Endothelial cell of umbilical vein (primary cell): Measurements from ENCODE around the gene SMC1B. TPM values are rescaled to one million over a fixed set of nuclear protein-coding genes. Genes with fewer than 3 reads are reported as not detected.

Experiments
- BruUV-seq: library from RNA; stranded (reverse); fragments of 400-500 nt; replicated peaks from 2 replicates; lab custom pipeline; 2021; lab: Mats Ljungman, UMichigan
- CTCF ChIA-PET: fragments of 300-600, 350-600 bp; sonication (Branson Sonifier 250); formaldehyde crosslinking; loops from one replicate; lab custom pipeline; 2021; ENCODE audit warnings: antibody characterized with exemption, inconsistent platforms; lab: Charles Lee
- POLR2A ChIA-PET: fragments of 300-600, 350-600 bp; sonication (Branson Sonifier 250); formaldehyde crosslinking; loops from one replicate; lab custom pipeline; 2021; ENCODE audit warnings: antibody characterized with exemption, inconsistent platforms; lab: Charles Lee
- DNase-seq: peaks from one replicate; pipeline ENCODE4 v3.0.0-alpha.2; 2011; ENCODE audit warnings: low read depth, low spot score
- FAIRE-seq: peaks from 2 replicates; lab custom pipeline; 2011; peaks lifted over from hg19 to GRCh38; lab: Jason Lieb, UNC
- H2AFZ ChIP-seq: 2 replicates; pipeline ENCODE4 v1.6.0; 2012; ENCODE audit warnings: low read depth, low read length, control low read depth, inconsistent platforms
- H3K27ac ChIP-seq: 2 replicates; pipeline ENCODE4 v1.5.1; 2011; ENCODE audit warnings: low read depth, mild to moderate bottlenecking, control low read depth, low read length, moderate library complexity; ENCODE audit not compliant: insufficient read depth
- H3K27me3 ChIP-seq, 2 experiments: 2 replicates each; pipeline versions ENCODE4 v1.6.0 to v1.6.1; 2011; ENCODE audit warnings: low read length in 2 of 2, mixed read lengths in 1 of 2; ENCODE audit not compliant: control insufficient read depth in 2 of 2, insufficient read depth in 2 of 2
- H3K36me3 ChIP-seq, 2 experiments: 2 replicates in 1 of 2; 3 replicates in 1 of 2; pipeline ENCODE4 v1.5.1; 2011; ENCODE audit warnings: low read length in 2 of 2, mild to moderate bottlenecking in 1 of 2, moderate library complexity in 1 of 2; ENCODE audit not compliant: control insufficient read depth in 2 of 2, insufficient read depth in 2 of 2; ENCODE audit errors: extremely low read depth in 1 of 2
- H3K4me1 ChIP-seq: 3 replicates; pipeline ENCODE4 v1.5.1; 2011; ENCODE audit warnings: mild to moderate bottlenecking, low read length; ENCODE audit not compliant: control insufficient read depth, insufficient read depth; ENCODE audit errors: extremely low read depth
- H3K4me2 ChIP-seq: 2 replicates; pipeline ENCODE4 v1.6.1; 2011; ENCODE audit warnings: low read length, control low read depth, mixed read lengths; ENCODE audit not compliant: insufficient read depth
- H3K4me3 ChIP-seq, 3 experiments: fragments of 200-600 bp in 1 of 3; sonication (generic), shearing (Covaris generic) in 1 of 3; replicated peaks in 1 of 3; 2 replicates each; pipeline ENCODE4 v1.5.1; 2011 to 2016; ENCODE audit warnings: control low read depth in 3 of 3, low read length in 3 of 3, mild to moderate bottlenecking in 2 of 3, inconsistent platforms in 1 of 3, low read depth in 1 of 3, moderate library complexity in 1 of 3; ENCODE audit not compliant: insufficient read depth in 1 of 3
- H3K79me2 ChIP-seq: 2 replicates; pipeline ENCODE4 v1.6.0; 2012; ENCODE audit warnings: low read length, inconsistent platforms; ENCODE audit not compliant: control insufficient read depth, insufficient read depth
- H3K9ac ChIP-seq: replicated peaks from 2 replicates; pipeline ENCODE3; 2011; ENCODE audit warnings: low read length, control low read depth; ENCODE audit not compliant: insufficient read depth; ENCODE audit errors: extremely low read depth
- H3K9me1 ChIP-seq: replicated peaks from 3 replicates; pipeline ENCODE4 v1.6.0; 2011; ENCODE audit warnings: mild to moderate bottlenecking, low read length; ENCODE audit not compliant: control insufficient read depth, insufficient read depth; ENCODE audit errors: extremely low read depth
- H3K9me3 ChIP-seq: replicated peaks from 2 replicates; pipeline ENCODE4 v1.5.1; 2012; ENCODE audit warnings: low read length, inconsistent platforms; ENCODE audit not compliant: control insufficient read depth, insufficient read depth
- H4K20me1 ChIP-seq: replicated peaks from 2 replicates; pipeline ENCODE3; 2011; ENCODE audit warnings: mild to moderate bottlenecking, low read length; ENCODE audit not compliant: control insufficient read depth, insufficient read depth; ENCODE audit errors: extremely low read depth
- EZH2 ChIP-seq: IDR thresholded peaks from 2 replicates; pipeline ENCODE4 v1.6.1; 2012; ENCODE audit warnings: borderline replicate concordance, low read depth, mild to moderate bottlenecking, moderate library complexity, low read length, inconsistent platforms; ENCODE audit not compliant: severe bottlenecking
- FOS ChIP-seq: IDR thresholded peaks from 2 replicates; pipeline ENCODE4 v1.6.1; 2011; ENCODE audit warnings: mild to moderate bottlenecking, low read length, moderate library complexity, borderline replicate concordance; ENCODE audit not compliant: insufficient read depth
- GATA2 ChIP-seq: IDR thresholded peaks from 2 replicates; pipeline ENCODE4 v1.7.0; 2011; ENCODE audit warnings: low read depth, mild to moderate bottlenecking, moderate library complexity, mixed read lengths, low read length; ENCODE audit not compliant: insufficient read length, insufficient read depth
- JUN ChIP-seq: IDR thresholded peaks from 2 replicates; pipeline ENCODE4 v1.6.1; 2011; ENCODE audit warnings: borderline replicate concordance, low read depth; ENCODE audit not compliant: insufficient read length, insufficient read depth
- MAX ChIP-seq: IDR thresholded peaks from 2 replicates; pipeline ENCODE4 v1.6.1; 2011; ENCODE audit not compliant: insufficient read depth, insufficient read length
- MYC ChIP-seq: IDR thresholded peaks from one replicate; pipeline ENCODE4 v1.6.1; 2011; ENCODE audit warnings: mild to moderate bottlenecking, low read depth, low read length
- POLR2A ChIP-seq: IDR thresholded peaks from 2 replicates; pipeline ENCODE4 v1.6.1; 2012; ENCODE audit warnings: low read depth, mild to moderate bottlenecking, control low read depth, low read length
- POLR2AphosphoS5 ChIP-seq: IDR thresholded peaks from 2 replicates; pipeline ENCODE4 v1.6.1; 2012; ENCODE audit warnings: low read depth, mild to moderate bottlenecking, control low read depth, low read length, moderate library complexity; ENCODE audit not compliant: insufficient read depth
- dilution Hi-C: fragments of 300-500 bp; cut with MboI; formaldehyde crosslinking; loops from one replicate; pipeline ENCODE4 v1.15.0; 2019; ENCODE audit warnings: low sequenced_read_pairs; ENCODE audit not compliant: extremely low pct_ligation_motif_present
- intact Hi-C: fragments of 100-400 bp; cut with micrococcal nuclease; formaldehyde crosslinking; loops from one replicate; pipeline ENCODE4 v1.10.0; 2022
- polyA plus RNA-seq, 4 experiments: library from polyadenylated mRNA; depleted of rRNA in 3 of 4; stranded (reverse) in 3 of 4; unstranded in 1 of 4; fragments of >200 nt; gene quantifications; 2 replicates each; pipeline versions ENCODE4 v1.2.1 to v1.2.3, GENCODE V29; 2011 to 2012; ENCODE audit warnings: missing spikeins in 1 of 4
- total RNA-seq: library from RNA; stranded (reverse); gene quantifications from 2 replicates; pipeline ENCODE4 v1.2.3, GENCODE V29; 2021
- TF ChIP-seq, protein P1 (sequence below), 2 donors: IDR thresholded peaks; 1 replicate in 1 of 2; 2 replicates in 1 of 2; pipeline ENCODE4 v1.5.1; 2011; ENCODE audit warnings: low read length in 2 of 2, mild to moderate bottlenecking in 2 of 2, moderate library complexity in 2 of 2, control low read depth in 1 of 2, inconsistent platforms in 1 of 2, low read depth in 1 of 2; ENCODE audit not compliant: insufficient read depth in 1 of 2; ENCODE audit errors: extremely low read depth in 1 of 2

SMC1B gene
- total and polyA plus RNA-seq, 2 donors (not counting 3 experiments of a cell fraction or from before 2014, with no cell fraction given), result 0.07 TPM; not detected in 1

DNA sequence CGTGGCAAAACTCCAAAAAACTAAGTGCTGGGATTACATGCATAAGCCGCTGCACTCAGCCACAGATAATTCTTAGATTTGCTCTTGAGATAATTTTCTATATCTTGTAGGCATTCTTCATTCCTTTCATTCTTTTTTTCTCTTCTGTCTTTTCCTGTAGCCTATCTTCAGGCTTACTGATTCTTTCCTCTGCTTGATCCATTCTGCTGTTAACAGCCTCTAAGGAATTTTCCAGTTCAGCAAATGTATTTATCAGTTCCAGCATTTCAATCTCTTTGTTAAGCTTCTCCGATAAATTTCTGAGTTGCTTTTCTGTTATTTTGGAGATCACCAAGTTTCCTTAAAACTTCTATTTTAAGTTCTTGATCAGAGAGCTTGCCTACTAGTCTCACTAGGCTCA is 46.7 kb downstream of the SMC1B start:
- Histone ChIP-seq H2AFZ (no peak overlapping the region), H3K27ac (no peak overlapping the region), H4K20me1 (no peaks in the 10 kb centered on the region), H3K27me3 (peaks cover 11 to 16% of the 10 kb centered on the region in 2 experiments), H3K79me2 (no peaks in the 10 kb centered on the region), H3K36me3 (no peaks in the 10 kb centered on the region), H3K9me1 (no peaks in the 10 kb centered on the region), H3K4me1 (no peaks in the 10 kb centered on the region), H3K4me2 (no peak overlapping the region), H3K4me3 (no peak overlapping the region), H3K9me3 (no peaks in the 10 kb centered on the region), H3K9ac (no peak overlapping the region)
- DNase-seq (no peak), FAIRE-seq (no peak)
- no peak for TF ChIP-seq POLR2AphosphoS5
- no peak for TF ChIP-seq MYC
- TF ChIP-seq JUN, result no peak
- no peak for TF ChIP-seq EZH2
- TF ChIP-seq POLR2A, result no peak
- TF ChIP-seq MAX, result no peak
- TF ChIP-seq, protein P1, sequence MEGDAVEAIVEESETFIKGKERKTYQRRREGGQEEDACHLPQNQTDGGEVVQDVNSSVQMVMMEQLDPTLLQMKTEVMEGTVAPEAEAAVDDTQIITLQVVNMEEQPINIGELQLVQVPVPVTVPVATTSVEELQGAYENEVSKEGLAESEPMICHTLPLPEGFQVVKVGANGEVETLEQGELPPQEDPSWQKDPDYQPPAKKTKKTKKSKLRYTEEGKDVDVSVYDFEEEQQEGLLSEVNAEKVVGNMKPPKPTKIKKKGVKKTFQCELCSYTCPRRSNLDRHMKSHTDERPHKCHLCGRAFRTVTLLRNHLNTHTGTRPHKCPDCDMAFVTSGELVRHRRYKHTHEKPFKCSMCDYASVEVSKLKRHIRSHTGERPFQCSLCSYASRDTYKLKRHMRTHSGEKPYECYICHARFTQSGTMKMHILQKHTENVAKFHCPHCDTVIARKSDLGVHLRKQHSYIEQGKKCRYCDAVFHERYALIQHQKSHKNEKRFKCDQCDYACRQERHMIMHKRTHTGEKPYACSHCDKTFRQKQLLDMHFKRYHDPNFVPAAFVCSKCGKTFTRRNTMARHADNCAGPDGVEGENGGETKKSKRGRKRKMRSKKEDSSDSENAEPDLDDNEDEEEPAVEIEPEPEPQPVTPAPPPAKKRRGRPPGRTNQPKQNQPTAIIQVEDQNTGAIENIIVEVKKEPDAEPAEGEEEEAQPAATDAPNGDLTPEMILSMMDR (IDR thresholded peaks at IDR 0.05; ENCODE audit: extremely low read depth in 1 of 2, insufficient read depth in 1 of 2, low read depth in 1 of 2, low read length in 2 of 2), result no peak
- no peak for TF ChIP-seq GATA2
- TF ChIP-seq FOS, result no peak
- ChIA-PET POLR2A (no interaction called here), CTCF (interaction anchor here (1.5 kb wide), 1 partner anchor 10 kb away, joined by 3 read pairs; no protein-coding TSS in a partner anchor)
- no TSS peak for BruUV-seq
- dilution Hi-C loops (no loop called here), intact Hi-C loops (no loop called here)
